ENCODE results near the gene TNFSF13B. TPM values are rescaled to one million over a fixed set of nuclear protein-coding genes. Genes with fewer than 3 reads are reported as not detected.

Gene TNFSF13B
- total RNA-seq: 10 to 100 TPM in 1 of 2 donors, under 1 TPM in 1; 0.52 to 10.2 TPM

- Histone ChIP-seq H3K27me3 (no peaks in the 10 kb centered on the region), H3K27ac (peak within 1 kb of the TSS in 3 of 4 donors; percentile 11 to 79 (median 42))
- ATAC-seq: peak; percentile 67
These were observed at the start of gene TNFSF13B for GRCh38 chr13:108269601-108270328. Gene TNFSF13B, plus strand, starts transcription at chr13:108269718. Its CDS starts 178 bp downstream, at chr13:108269896.

GRCh38 chr13:108220041-108220440 is 49.5 kb upstream of the TNFSF13B start:
- DNase-seq (peak; percentile 49 to 71 (median 60)), ATAC-seq (no peak)
- intact Hi-C loops (cut with DNase I): no loop called here
- no peak overlapping the region for H3K4me3 ChIP-seq
- H3K27me3 ChIP-seq: no peaks in the 10 kb centered on the region
- no peaks in the 10 kb centered on the region for H3K36me3 ChIP-seq (replicated peaks in 1 of 2; ENCODE audit: insufficient read depth in 1 of 2, low read depth in 2 of 2)
- peaks cover 42% of the 10 kb centered on the region for H3K4me1 ChIP-seq
- WGBS, 2 donors: 5 to 14% methylated on average over 1 of the region's 1 CpG
- H3K27ac ChIP-seq: peak overlapping the region in 3 of 4 donors; percentile 40 to 89 (median 81)
- no peak for TF ChIP-seq POLR2A (IDR thresholded peaks at IDR 0.05)
- no peak for TF ChIP-seq CTCF (IDR thresholded peaks at IDR 0.05)
- H3K9me3 ChIP-seq: no peaks in the 10 kb centered on the region

More at GRCh38 chr13:108269601-108270328, at the start of gene TNFSF13B:
- H3K4me1 ChIP-seq: peaks cover 14% of the 10 kb centered on the region
- peak; percentile 51 to 74 (median 60) for DNase-seq
- TF ChIP-seq CTCF (IDR thresholded peaks at IDR 0.05) (peak in 4 of 7 experiments; percentile 8 to 21 (median 15)), POLR2A (IDR thresholded peaks at IDR 0.05) (peak in 1 of 3 donors; percentile 31)
- 2 to 6% methylated on average over 11 to 16 of the region's 16 CpGs for WGBS, 2 donors
- intact Hi-C loops (cut with DNase I): no loop called here
- H3K4me3 ChIP-seq: no peak within 1 kb of the TSS
- H3K9me3 ChIP-seq: no peaks in the 10 kb centered on the region
- no peaks in the 10 kb centered on the region for H3K36me3 ChIP-seq (replicated peaks in 1 of 2; ENCODE audit: insufficient read depth in 1 of 2, low read depth in 2 of 2)

- 66 to 70% methylated on average over 7 of the region's 7 CpGs for WGBS, 2 donors
- Histone ChIP-seq H3K9me3 (no peaks in the 10 kb centered on the region), H3K36me3 (replicated peaks in 1 of 2; ENCODE audit: insufficient read depth in 1 of 2, low read depth in 2 of 2) (no peaks in the 10 kb centered on the region), H3K4me3 (no peak overlapping the region), H3K27me3 (no peaks in the 10 kb centered on the region), H3K27ac (no peak overlapping the region), H3K4me1 (peaks cover 36% of the 10 kb centered on the region)
- DNase-seq (no peak), ATAC-seq (no peak)
- TF ChIP-seq POLR2A (IDR thresholded peaks at IDR 0.05) (no peak), CTCF (IDR thresholded peaks at IDR 0.05) (no peak)
- intact Hi-C loops (cut with DNase I): no loop called here
These were observed 45.6 kb upstream of the TNFSF13B start for GRCh38 chr13:108223687-108224503.

- ATAC-seq (no peak), DNase-seq (no peak)
- no peak for TF ChIP-seq POLR2A (IDR thresholded peaks at IDR 0.05)
- TF ChIP-seq CTCF (IDR thresholded peaks at IDR 0.05): no peak
- Histone ChIP-seq H3K4me3 (no peak overlapping the region), H3K27me3 (no peaks in the 10 kb centered on the region), H3K36me3 (replicated peaks in 1 of 2; ENCODE audit: insufficient read depth in 1 of 2, low read depth in 2 of 2) (no peaks in the 10 kb centered on the region), H3K9me3 (no peaks in the 10 kb centered on the region), H3K27ac (no peak overlapping the region), H3K4me1 (peaks cover 22% of the 10 kb centered on the region)
- 36 to 59% methylated on average over 1 of the region's 1 CpG for WGBS, 2 donors
- intact Hi-C loops (cut with DNase I): no loop called here
These were observed 44.1 kb upstream of the TNFSF13B start for GRCh38 chr13:108225440-108225839.

Measured in body of pancreas (tissue), 4 donors.